HG02759 (cell line): ENCODE results near the gene ALPL.
"Not testable (repeated sequence)": the region's sequence is repeated elsewhere in the genome, so short reads cannot be mapped to it uniquely, and the experiment has no call there.

Source experiments
- ATAC-seq: cut with Tn5 transposase; IDR thresholded peaks from one replicate; pipeline ENCODE4 v1.9.1; 2021; ENCODE audit warnings: mild to moderate bottlenecking, moderate library complexity; ENCODE audit not compliant: unreplicated experiment

Gene ALPL

DNA sequence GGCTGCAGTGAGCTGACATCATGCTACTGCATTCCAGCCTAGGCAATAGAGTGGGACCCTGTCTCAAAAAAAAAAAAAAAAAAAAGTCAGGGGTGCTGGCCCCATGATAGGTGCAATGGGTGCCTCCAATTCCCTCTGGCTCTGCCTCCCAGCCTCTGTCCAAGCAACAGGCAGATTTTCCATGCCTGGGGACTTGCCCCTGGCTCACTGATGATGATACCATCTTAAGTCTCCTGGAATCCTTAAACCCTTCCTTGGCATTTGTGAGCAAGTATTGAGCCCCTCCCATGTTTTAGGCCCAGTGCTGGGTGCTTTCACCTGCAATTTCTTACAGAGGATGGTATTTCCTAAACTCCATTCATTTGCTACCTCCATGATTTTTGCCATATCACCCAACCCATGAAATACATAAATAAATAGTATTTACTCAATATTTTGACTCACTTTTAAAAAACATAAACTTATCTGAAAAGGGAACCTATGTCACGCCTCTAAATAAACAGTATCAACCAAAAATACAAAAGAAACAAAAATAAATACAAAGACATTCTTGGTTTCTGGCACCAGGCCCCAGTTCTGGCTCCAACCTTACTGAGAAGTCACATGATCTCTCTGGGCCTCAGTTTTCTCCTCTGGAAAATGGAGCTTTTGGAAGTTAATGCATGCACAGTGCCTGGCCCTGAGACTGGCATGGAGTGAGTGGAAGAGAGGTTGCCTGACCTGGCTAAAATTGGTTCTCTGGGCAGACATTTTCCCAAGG lies 1.5 kb upstream of the ALPL start:
- ATAC-seq, result no peak

DNA sequence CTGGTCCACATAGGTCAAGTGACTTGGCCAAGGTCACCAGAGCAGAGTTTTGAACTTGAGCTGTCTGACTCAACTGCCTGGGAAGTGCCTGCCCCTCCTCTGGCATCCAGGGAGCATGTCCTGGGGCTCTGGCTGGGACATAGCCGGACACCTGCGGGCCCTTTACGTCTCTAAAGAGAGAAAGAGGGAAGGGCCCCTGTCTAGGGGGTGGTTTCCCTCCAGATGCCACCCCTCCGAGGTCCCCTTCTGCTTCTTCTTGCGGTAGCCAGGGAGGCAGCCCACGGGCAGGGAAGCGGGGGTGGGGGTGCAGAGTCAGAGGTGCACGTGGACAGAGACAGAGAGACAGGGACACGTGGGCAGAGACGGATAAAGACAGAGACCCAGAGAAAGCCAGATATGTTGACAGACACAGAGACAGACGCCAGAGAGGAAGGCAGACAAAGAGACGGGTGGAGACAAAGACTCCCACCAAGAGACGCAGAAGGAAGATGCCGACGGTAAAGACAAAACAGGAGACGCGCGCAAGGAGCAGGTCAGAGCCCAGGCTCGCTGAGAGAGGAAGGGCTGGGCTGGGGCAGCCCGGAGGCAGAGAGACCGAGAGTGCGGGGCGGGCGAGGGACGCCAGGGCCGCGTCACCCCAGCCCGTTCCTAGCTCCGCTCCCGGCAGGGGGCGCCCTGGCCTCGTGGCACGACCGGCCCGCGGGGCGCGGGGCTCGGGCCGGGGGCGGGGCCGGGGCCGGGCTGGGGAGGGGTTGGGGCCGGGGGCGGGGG lies 458 bp upstream of the ALPL start:
- ATAC-seq, result no peak

DNA sequence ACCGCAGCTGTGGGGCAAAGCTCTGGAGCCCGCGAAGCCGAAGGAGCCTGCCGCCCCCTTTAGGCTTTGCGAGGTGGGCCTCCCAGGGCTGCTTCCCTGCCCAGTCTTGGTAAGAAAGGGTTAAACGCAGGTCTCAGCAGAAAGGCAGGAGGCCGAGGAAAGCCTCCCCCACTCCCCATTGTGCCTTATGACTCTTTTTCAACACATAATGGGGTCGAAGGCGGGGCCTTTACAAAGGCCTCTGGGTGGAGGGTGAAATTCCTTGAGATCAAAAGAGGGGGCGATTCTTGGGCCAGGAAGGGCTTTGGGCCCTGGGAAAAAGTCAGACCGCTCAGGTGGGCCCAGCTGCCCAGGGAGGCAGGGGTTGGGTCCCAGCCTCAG lies 880 bp downstream of the ALPL start:
- no peak for ATAC-seq

DNA sequence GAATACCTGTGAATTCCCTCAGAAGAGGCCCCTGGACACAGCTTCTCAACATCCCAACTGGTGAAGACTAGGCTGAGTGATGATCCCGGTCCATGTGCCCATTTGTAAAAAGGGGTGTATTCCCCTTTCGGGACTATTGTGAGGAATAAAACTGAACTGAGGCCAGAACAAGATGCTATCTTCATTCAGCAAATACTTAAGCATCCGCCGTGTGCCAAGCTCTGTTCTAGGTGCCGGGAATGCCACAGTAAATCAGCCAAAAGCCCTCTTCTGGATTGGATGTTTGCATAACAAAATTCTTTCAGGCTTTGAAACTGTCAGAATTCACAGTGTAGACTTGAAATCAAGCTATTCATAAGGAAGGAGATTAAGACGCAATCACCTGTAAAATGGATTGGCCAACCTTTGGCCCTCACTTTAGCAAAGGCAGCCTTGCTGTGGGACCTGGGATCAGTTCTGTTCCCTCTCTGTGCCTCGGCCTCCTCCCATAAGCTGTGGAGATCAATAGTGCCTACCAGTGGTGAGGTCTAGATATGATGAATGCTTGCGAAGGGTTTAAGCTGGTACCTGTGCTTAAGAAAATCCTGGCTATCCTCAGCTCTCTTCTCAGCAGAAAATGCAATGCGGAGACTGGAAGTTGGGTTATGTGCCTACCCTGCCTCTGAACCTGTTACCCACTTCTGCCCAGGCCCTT lies 1.8 kb downstream of the ALPL start:
- no peak for ATAC-seq

DNA sequence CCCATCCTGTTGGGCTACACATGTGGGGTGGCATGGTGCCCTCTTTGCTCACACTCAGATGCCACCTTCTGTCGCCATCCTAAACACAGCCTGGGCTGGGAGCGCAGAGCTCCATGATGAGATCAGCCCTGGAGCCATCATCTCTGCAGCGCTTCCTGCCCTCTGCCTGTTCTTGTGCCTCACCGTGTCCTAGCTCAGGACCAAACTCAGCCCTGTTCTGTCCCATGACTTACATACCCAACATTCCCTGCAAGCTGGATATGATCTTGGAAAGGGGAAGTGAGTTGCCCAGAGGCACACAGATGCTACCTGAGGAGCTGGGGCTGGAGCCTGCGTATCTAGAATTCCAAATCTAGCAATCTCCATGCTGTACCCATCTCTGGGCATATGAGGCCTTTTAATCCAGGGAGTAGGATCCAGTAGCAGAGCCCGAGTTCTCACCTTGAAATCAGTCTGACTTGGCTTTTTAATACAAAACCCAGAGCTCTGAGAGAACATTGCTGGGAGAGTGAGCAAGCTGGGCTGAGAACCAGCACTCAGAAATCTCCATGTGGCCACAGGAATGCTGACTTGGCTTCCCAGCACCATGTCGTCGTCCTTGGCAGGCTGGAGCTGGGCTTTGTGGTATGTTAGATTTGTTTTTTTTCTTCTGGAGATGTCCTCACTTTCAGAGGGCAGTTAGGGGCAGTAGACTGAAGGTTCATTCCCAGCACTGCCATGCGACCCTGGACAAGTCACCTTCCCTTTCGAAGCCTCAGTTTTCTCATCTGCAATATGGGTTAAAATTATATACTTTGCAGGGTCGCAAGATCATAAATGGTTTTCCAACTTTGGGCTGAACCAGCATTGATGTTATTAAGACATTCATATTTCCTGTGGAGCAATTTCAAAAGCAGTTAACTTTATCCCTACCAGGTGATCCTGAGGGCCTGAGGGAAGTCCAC lies 2.6 kb downstream of the ALPL start:
- ATAC-seq, result no peak

DNA sequence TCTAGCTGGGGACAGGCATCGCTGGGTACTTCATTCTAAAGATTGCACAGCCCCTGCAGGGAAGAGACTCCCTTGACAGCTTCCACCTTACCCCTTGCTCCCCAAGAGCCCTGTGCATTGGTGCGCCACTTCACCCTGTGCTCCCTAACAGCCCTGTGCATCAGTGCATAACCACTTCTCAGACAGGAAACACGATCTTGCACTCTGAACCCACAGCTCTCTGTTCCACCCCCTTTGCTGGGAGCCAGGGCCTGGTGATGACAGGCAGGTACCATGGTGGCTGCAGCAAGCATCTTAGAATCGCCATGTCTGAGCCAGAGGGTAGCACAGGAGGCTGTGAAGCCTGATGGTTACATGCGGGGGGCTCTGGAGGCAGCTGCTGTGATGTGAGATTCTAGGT lies 5.0 kb downstream of the ALPL start:
- ATAC-seq, result peak; percentile 70

DNA sequence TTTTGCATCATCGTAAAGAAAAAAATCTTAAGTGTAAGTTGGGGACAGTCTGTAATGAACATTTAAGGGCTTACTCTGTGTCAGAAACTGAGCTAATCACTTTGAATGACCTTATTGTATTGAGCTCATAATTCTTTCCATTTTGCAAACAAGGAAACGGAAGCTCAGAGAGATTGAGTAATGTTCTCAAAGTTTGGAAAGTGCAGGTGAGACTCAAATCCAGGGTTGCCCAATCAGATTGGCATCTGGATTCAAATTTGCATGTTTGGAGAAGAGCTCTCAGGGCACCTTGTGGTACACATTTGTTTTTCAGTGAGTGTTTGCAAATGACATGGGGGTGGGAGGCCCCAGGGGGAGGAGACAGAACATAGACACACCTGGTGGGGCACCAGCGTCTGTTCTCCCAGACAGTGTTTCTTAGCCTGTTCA lies 8.0 kb downstream of the ALPL start:
- ATAC-seq, result no peak

DNA sequence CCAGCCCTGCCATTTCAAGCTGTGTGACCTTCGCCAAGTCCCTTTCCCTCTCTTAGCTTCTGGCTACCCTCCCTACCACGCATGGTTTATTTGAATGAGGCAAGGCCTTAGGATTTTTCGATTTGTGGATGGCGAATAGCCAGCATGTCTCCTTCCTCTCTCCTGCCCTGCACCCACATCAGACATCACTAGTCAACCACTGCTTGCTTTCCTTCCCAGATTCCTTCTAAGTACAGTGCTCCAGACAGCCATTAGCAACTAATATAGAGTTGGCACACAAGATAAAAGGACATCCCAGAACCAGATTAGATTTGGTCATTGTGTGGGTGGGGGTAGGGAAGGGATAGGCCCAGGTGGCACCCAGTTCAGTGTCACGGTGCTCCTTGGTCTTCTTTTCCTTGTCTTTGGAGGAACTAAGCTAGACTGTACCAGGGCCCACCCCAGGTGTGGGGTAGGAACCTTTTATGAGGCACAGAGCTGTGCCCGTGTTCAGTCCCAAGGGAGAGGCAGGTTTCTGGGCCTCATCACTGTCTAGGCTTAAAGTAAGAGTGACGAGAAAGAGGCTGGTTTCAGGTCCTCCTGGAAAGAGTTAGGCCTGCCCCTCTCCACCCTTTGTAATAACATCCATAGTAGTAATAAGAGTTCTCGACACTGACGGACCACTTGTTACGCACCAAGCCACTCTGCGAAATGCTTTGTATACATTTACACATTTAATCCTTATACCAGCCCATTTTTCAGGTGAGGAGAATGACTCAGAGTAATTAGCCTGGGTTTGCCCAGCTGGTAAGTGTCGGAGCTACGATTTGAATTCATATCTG lies 8.6 kb downstream of the ALPL start:
- ATAC-seq, result no peak

DNA sequence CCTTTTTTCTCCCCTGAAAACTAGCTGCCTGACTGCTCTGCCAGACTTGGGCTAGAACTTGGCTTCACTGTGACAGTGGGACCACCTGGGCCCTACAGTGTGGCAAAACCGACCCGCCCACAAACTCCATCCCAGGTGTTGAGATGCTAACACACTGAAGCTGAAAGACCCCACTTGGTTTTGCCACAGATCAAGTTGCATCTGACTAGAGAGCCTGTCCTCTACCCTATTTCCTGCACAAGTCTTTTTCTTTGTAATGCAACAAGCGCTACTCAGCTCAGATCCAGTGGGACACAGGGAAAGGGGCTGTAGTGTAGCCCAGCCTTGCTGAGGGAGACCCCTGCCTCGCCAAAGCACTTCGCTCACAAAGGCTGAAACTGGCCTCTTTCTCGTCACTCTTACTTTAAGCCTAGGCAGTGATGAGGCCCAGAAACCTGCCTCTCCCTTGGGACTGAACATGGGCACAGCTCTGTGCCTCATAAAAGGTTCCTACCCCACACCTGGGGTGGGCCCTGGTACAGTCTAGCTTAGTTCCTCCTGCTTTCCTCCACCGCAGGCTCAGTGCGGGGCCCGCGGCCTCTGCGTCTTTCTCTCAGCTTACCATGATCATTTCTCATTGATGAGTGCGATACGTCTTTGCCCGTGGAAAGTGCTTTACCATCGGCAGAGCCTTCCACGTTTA lies 9.7 kb downstream of the ALPL start:
- ATAC-seq, result no peak

DNA sequence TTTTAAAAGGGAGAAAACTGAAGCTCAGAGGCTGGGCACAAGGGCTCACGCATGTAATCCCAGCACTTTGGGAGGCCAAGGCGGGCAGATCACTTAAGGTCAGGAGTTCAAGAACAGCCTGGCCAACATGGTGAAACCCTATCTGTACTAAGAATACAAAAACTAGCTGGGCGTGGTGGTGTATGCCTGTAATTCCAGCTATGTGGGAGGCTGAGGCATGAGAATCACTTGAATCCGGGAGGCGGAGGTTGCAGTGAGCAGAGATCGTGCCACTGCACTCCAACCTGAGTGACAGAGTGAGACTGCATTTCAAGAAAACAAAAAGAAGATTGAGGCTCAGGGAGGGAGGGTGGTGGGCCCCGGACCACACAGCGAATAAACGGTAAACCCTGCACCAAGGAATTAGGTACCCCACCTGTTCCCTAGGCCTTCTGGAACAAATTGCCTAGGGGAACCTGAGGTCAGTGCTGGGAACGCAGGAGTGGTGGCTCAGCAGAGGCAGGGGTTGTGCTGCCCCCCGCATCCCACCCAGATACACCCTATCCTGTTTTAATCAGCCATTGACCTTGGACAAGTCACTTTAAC lies 10.4 kb downstream of the ALPL start:
- ATAC-seq, result not testable (repeated sequence)

DNA sequence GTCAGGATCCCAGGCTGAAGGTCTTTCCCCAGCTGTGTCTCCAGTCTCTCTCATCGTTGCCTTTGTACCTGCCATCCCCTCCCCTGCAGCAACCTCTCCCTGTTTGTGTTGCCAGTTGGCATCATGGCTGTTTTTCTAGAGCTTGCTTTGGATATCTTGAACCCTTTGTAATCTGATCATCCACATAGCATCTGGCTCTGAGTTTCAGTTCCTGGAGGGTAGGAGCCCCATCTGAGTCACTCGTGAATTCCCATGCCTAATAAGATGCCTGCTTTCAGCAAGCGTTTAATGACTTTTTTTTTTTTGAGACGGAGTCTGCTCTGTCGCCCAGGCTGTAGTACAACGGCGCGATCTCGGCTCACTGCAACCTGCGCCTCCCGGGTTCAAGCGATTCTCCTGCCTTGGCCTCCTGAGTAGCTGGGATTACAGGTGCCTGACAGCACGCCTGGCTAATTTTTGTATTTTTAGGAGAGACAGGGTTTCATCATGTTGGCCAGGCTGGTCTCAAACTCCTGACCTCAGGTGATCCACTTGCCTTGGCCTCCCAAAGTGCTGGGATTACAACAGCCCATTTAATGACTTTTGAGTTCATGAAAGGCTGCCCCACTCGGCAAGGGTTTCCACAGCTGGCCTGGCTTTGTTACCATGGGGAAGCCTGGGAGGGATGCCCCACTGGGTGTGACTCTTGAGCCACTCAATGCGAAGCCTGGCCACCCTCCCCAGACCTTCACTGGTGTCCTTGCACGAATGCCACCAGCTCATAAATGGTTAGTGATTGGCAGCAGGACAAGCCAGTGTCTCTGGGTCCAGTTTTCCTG lies 11.9 kb downstream of the ALPL start:
- no peak for ATAC-seq

DNA sequence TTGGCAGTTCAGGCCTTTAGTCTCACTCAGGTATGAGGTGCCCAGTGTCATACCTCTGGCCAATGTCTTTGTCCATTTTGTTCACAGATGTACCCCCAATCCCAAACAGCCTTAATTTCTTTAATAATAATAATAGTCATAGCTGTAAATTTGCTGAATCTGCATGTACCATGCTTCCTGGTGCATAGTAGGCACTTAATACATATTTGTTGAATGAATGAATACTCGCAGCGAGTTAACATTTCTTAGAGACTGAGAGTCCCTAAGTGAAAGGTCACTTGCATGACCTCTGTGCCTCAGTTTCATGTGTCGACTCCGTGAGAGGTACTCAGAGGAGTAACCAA lies 12.5 kb downstream of the ALPL start:
- ATAC-seq, result no peak

DNA sequence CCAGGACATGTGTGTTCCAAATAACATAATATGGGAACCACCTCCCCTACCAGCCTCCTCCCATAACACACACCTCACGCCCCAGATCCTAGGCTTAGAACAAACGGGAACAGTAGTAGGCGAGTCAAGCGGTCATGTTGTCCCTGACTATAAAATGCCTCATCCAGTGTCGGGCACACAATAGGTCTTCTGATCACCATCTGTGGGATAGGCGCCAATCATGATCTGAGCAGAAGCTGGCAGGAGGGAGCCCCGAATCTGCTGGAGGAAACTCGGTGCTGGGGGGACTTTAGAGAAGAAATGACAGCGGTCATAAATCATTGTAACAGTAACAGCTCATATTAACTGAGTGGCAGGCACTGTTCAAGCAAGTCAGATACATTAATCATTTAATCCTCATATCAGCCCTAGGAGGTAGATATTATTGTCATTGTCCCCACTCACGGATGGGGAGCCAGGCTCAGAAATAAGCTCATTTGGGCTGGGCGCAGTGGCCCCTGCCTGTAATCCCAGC lies 13.4 kb downstream of the ALPL start:
- ATAC-seq, result no peak

DNA sequence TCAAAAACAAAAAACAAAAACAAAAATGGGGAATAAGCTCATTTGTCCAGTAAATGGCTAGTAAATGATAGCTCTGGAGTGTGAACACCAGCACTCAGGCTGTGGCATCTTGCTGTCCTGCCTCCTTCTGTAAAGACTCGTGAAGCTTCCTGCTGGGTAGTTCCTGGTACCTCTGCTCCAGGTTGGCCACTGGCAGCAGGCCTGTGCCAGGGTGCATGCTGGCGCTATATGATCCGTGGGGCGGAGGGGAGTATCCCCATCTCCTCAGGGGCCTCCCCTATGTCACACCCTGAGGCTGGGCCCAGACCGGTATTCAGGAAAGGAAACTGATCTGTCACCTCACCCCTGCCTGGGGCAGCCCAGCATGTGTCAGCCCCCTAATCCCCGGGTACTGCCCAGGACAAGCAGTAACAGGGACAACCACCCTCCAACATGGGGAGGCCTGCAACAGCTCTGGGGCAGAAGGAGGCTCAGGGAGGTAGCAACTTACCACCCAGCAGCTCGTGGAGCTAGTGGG lies 14.1 kb downstream of the ALPL start:
- no peak for ATAC-seq

DNA sequence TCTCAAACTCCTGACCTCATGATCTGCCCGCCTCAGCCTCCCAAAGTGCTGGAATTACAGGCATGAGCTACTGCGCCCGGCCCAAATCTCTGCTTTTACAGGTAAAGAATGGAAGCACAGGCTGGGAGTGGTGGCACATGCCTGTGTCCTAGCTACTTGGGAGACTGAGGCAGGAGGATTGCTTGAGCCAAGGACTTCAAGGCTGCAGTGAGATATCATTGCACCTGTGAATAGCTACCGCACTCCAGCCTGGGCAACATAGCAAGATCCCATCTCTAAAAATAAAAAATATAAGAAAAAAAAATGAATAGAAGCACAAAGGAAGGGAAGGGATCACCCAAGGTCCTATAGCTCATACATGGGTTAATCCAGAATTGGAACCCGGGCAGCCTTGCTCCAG lies 15.0 kb downstream of the ALPL start:
- no peak for ATAC-seq

DNA sequence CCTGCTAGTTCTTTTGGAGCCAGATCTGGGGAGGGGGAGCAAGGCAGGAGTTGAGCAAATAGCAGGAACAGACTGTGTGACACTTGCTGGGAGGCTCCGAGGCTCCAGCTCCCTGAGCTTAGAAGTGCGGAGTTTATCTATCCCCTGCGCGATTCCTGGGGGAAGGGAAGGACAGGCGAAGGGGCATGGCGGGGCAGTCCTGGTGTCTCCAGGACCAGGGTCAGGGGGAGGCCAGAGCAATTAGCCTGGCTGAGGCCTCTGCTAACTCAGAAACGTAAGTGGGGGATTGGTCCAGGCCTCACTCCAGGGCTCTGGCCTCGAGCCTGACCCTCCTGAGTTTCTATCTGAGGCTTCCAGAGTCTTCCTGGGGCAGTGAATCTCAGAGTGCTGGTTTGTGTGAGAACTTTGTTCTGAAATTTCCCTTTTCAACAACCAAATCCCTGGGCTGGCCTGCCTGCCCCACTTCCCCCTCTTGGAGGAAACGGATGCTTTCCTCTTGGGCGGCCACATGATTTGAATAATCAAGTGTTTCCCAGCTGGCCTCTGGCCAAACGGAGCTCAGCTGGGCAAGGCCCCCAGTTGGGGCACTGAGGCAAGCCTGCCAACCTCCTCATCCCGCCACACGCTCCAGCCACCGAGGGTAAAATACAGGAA lies 15.6 kb downstream of the ALPL start:
- no peak for ATAC-seq

DNA sequence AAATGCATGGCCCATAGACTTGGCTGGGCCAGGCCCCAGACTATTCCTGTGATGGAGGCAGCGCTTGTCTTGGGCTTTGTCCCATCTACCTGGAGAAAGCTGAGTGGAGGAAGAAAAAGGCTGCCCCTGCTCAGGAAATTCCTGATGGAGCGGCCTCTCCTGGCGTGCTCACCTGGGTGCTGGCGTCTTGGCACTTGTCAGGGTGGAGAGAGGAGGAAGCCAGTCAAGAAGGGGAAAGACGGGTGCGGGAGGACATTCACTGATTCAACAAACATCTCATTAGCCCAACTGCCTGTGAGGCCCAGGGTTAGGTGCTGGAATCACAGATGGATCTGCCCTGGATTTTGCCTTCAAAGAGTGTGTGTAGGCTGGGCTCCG lies 16.1 kb downstream of the ALPL start:
- ATAC-seq, result no peak
